H9 (cell line): ENCODE measurements around the gene PHF10. TPM values are rescaled to one million over a fixed set of nuclear protein-coding genes. Genes with fewer than 3 reads are reported as not detected.

Experiments
- DNase-seq: peaks from one replicate; pipeline ENCODE4 v3.0.0-alpha.2; 2017
- H2AFZ ChIP-seq: one replicate; pipeline ENCODE4 v1.6.1; 2013; ENCODE audit warnings: mild to moderate bottlenecking, low read length, control low read depth, moderate library complexity
- H2AK5ac ChIP-seq: 2 replicates; pipeline ENCODE4 v1.6.1; 2013; ENCODE audit warnings: low read length, control low read depth, mixed read lengths; ENCODE audit not compliant: insufficient read length
- H2BK120ac ChIP-seq: one replicate; pipeline ENCODE4 v1.6.1; 2013; ENCODE audit warnings: low read depth, mild to moderate bottlenecking, low read length, control low read depth, inconsistent platforms; ENCODE audit not compliant: poor library complexity, severe bottlenecking
- H2BK12ac ChIP-seq: 2 replicates; pipeline ENCODE4 v1.6.1; 2013; ENCODE audit warnings: low read length, control low read depth, mixed read lengths, low read depth; ENCODE audit not compliant: insufficient read length
- H2BK15ac ChIP-seq: 2 replicates; pipeline ENCODE4 v1.6.1; 2013; ENCODE audit warnings: low read depth, low read length, control low read depth
- H2BK20ac ChIP-seq: one replicate; pipeline ENCODE4 v1.6.1; 2013; ENCODE audit warnings: low read depth, mild to moderate bottlenecking, low read length, control low read depth, inconsistent platforms; ENCODE audit not compliant: poor library complexity, severe bottlenecking
- H2BK5ac ChIP-seq: 2 replicates; pipeline ENCODE4 v1.6.1; 2013; ENCODE audit warnings: low read length, control low read depth, mixed read lengths; ENCODE audit not compliant: insufficient read length
- H3K14ac ChIP-seq: 2 replicates; pipeline ENCODE4 v1.6.1; 2013; ENCODE audit warnings: low read length, control low read depth; ENCODE audit not compliant: insufficient read depth
- H3K18ac ChIP-seq: 2 replicates; pipeline ENCODE4 v1.6.1; 2013; ENCODE audit warnings: low read depth, mild to moderate bottlenecking, mixed read lengths, low read length, control low read depth; ENCODE audit not compliant: insufficient read length
- H3K23ac ChIP-seq: 2 replicates; pipeline ENCODE4 v1.6.1; 2013; ENCODE audit warnings: low read length, control low read depth, mixed read lengths, low read depth; ENCODE audit not compliant: insufficient read length
- H3K23me2 ChIP-seq: 2 replicates; pipeline ENCODE4 v1.6.1; 2013; ENCODE audit warnings: low read depth, mild to moderate bottlenecking, mixed read lengths, low read length, control low read depth; ENCODE audit not compliant: insufficient read length, poor library complexity, severe bottlenecking
- H3K27ac ChIP-seq: 2 replicates; pipeline ENCODE4 v1.5.1; 2013; ENCODE audit warnings: low read length, control low read depth, mixed read lengths, low read depth; ENCODE audit not compliant: insufficient read length
- H3K27me3 ChIP-seq: 2 replicates; pipeline ENCODE4 v1.6.1; 2013; ENCODE audit warnings: low read length, control low read depth, inconsistent platforms; ENCODE audit not compliant: insufficient read depth
- H3K4ac ChIP-seq: 2 replicates; pipeline ENCODE4 v1.6.1; 2013; ENCODE audit warnings: low read depth, mild to moderate bottlenecking, control low read depth, inconsistent platforms, low read length, moderate library complexity
- H3K4me1 ChIP-seq: 2 replicates; pipeline ENCODE4 v1.6.1; 2013; ENCODE audit warnings: low read length, control low read depth, inconsistent platforms; ENCODE audit not compliant: insufficient read depth
- H3K4me2 ChIP-seq: 2 replicates; pipeline ENCODE4 v1.6.1; 2013; ENCODE audit warnings: low read length, control low read depth, mixed read lengths; ENCODE audit not compliant: insufficient read length, insufficient read depth
- H3K56ac ChIP-seq: 2 replicates; pipeline ENCODE4 v1.6.1; 2013; ENCODE audit warnings: low read depth, mild to moderate bottlenecking, mixed read lengths, low read length, control low read depth; ENCODE audit not compliant: insufficient read length
- H3K79me1 ChIP-seq: 2 replicates; pipeline ENCODE4 v1.6.1; 2013; ENCODE audit warnings: low read depth, mild to moderate bottlenecking, moderate library complexity, low read length, control low read depth, inconsistent platforms; ENCODE audit not compliant: insufficient read depth, poor library complexity, severe bottlenecking
- H3K79me2 ChIP-seq: 2 replicates; pipeline ENCODE4 v1.6.1; 2013; ENCODE audit warnings: low read length, control low read depth, inconsistent platforms; ENCODE audit not compliant: insufficient read depth
- H3K9ac ChIP-seq: 2 replicates; pipeline ENCODE4 v1.6.1; 2013; ENCODE audit warnings: low read length, control low read depth, mixed read lengths; ENCODE audit not compliant: insufficient read length; ENCODE audit errors: extremely low read depth
- H3K9me3 ChIP-seq: one replicate; pipeline ENCODE4 v1.6.1; 2013; ENCODE audit warnings: low read depth, low read length, inconsistent platforms; ENCODE audit not compliant: control insufficient read depth
- H3T11ph ChIP-seq: one replicate; pipeline ENCODE4 v1.6.1; 2013; ENCODE audit warnings: mild to moderate bottlenecking, low read length, control low read depth, inconsistent platforms
- H4K20me1 ChIP-seq: one replicate; pipeline ENCODE4 v1.6.1; 2013; ENCODE audit not compliant: control insufficient read depth, insufficient read length, insufficient read depth
- H4K5ac ChIP-seq: 2 replicates; pipeline ENCODE4 v1.6.1; 2013; ENCODE audit warnings: low read depth, mild to moderate bottlenecking, mixed read lengths, low read length, control low read depth; ENCODE audit not compliant: insufficient read length
- H4K8ac ChIP-seq: replicated peaks from 2 replicates; pipeline ENCODE4 v1.6.1; 2013; ENCODE audit warnings: low read length, control low read depth, mixed read lengths, low read depth; ENCODE audit not compliant: insufficient read length
- H4K91ac ChIP-seq: 2 replicates; pipeline ENCODE4 v1.6.1; 2013; ENCODE audit warnings: low read depth, mild to moderate bottlenecking, moderate library complexity, mixed read lengths, low read length, control low read depth; ENCODE audit not compliant: insufficient read length
- H3K27ac Mint-ChIP-seq, 3 experiments: 2 replicates in 2 of 3; 3 replicates in 1 of 3; pipeline ENCODE4 v1.8.0; 2020 to 2021; ENCODE audit warnings: mixed read lengths in 3 of 3, mild to moderate bottlenecking in 1 of 3, moderate library complexity in 1 of 3
- H3K27me3 Mint-ChIP-seq: 2 replicates; pipeline ENCODE4 v1.8.0; 2021; ENCODE audit warnings: low read depth, mild to moderate bottlenecking, moderate library complexity, mixed read lengths
- H3K36me3 Mint-ChIP-seq, 3 experiments: 2 replicates in 2 of 3; 3 replicates in 1 of 3; pipeline ENCODE4 v1.8.0; 2020 to 2021; ENCODE audit warnings: low read depth in 3 of 3, mixed read lengths in 3 of 3; ENCODE audit not compliant: insufficient read depth in 1 of 3
- H3K4me1 Mint-ChIP-seq, 2 experiments: 2 replicates each; pipeline ENCODE4 v1.8.0; 2020; ENCODE audit warnings: mixed read lengths in 2 of 2
- H3K4me3 Mint-ChIP-seq, 2 experiments: 2 replicates in 1 of 2; 3 replicates in 1 of 2; pipeline ENCODE4 v1.8.0; 2020 to 2021; ENCODE audit warnings: mild to moderate bottlenecking in 2 of 2, mixed read lengths in 2 of 2, moderate library complexity in 1 of 2
- H3K9me3 Mint-ChIP-seq, 2 experiments: 2 replicates in 1 of 2; 3 replicates in 1 of 2; pipeline ENCODE4 v1.8.0; 2020; ENCODE audit warnings: mild to moderate bottlenecking in 2 of 2, mixed read lengths in 2 of 2, moderate library complexity in 1 of 2
- WGBS: extraction: QIAGEN DNeasy Blood & Tissue Kit; methylation state at CpG from one replicate; pipeline ENCODE4 v1.1.7; 2013; ENCODE audit warnings: missing lambda C conversion rate, low lambda C conversion rate, mixed read lengths; ENCODE audit not compliant: insufficient read length; ENCODE audit errors: extremely low coverage; 5-methylcytosine and 5-hydroxymethylcytosine counted together
- total RNA-seq: library from RNA; stranded (reverse); gene quantifications from 2 replicates; pipeline ENCODE4 v1.2.1, GENCODE V29; 2021
- TF ChIP-seq, protein P1 (sequence below): fragments of 200-600 bp; sonication (generic); conservative IDR thresholded peaks from 3 replicates; pipeline ENCODE4 v1.8.0; 2021; ENCODE audit warnings: antibody characterized with exemption, mild to moderate bottlenecking

The PHF10 gene
- total RNA-seq, 1 experiment from 2014 or later = 59.0 TPM

DNA sequence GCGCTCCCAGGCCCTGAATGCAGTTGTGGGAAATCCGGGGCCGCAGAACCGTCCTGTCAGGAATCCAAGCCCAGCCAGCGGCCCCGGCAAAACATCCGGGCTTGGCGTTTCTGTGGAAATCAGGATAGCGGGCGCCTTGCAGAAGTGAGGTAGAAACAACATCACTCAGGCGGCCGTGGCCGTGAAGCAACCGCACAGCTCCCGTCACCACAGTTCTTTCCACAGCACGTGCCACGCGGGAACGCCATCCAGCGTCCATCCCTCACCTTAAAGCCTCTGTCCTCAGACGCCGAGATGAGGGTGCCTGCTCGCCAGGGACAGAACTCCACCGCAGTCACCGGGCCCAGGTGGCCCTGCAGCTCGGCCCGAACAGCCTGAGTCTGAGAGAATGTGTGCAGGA, 56.6 kb downstream of the PHF10 start:
- DNase-seq = no peak
- no peaks in the 10 kb centered on the region for H3K27me3 Mint-ChIP-seq
- H3K79me1 ChIP-seq = no peaks in the 10 kb centered on the region
- no peak overlapping the region for H2BK120ac ChIP-seq
- H3K36me3 Mint-ChIP-seq = peaks cover 34 to 85% (median 66%) of the 10 kb centered on the region in 3 experiments
- H2BK15ac ChIP-seq = no peak overlapping the region
- no peaks in the 10 kb centered on the region for H3K23me2 ChIP-seq
- no peak overlapping the region for H4K91ac ChIP-seq
- no peak overlapping the region for H3K9ac ChIP-seq
- H3K27me3 ChIP-seq = no peaks in the 10 kb centered on the region
- no peak overlapping the region for H3K27ac ChIP-seq
- H2AK5ac ChIP-seq = no peak overlapping the region
- H3K14ac ChIP-seq = no peak overlapping the region
- H3K4me2 ChIP-seq = no peak overlapping the region
- no peaks in the 10 kb centered on the region for H4K20me1 ChIP-seq
- no peak overlapping the region for H2AFZ ChIP-seq
- no peak overlapping the region for H4K5ac ChIP-seq
- no CpG with 5 or more reads among the region's 27 CpGs for WGBS
- TF ChIP-seq, protein P1, sequence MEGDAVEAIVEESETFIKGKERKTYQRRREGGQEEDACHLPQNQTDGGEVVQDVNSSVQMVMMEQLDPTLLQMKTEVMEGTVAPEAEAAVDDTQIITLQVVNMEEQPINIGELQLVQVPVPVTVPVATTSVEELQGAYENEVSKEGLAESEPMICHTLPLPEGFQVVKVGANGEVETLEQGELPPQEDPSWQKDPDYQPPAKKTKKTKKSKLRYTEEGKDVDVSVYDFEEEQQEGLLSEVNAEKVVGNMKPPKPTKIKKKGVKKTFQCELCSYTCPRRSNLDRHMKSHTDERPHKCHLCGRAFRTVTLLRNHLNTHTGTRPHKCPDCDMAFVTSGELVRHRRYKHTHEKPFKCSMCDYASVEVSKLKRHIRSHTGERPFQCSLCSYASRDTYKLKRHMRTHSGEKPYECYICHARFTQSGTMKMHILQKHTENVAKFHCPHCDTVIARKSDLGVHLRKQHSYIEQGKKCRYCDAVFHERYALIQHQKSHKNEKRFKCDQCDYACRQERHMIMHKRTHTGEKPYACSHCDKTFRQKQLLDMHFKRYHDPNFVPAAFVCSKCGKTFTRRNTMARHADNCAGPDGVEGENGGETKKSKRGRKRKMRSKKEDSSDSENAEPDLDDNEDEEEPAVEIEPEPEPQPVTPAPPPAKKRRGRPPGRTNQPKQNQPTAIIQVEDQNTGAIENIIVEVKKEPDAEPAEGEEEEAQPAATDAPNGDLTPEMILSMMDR = no peak
- no peaks in the 10 kb centered on the region for H3K4me1 ChIP-seq
- no peak overlapping the region for H3K23ac ChIP-seq
- no peak overlapping the region for H3K18ac ChIP-seq
- no peaks in the 10 kb centered on the region; a peak in 2 of 5 replicates for H3K9me3 Mint-ChIP-seq
- no peak overlapping the region for H4K8ac ChIP-seq
- H2BK20ac ChIP-seq = no peak overlapping the region
- no peak overlapping the region for H3T11ph ChIP-seq
- H3K9me3 ChIP-seq = no peaks in the 10 kb centered on the region
- H2BK5ac ChIP-seq = no peak overlapping the region
- no peak overlapping the region for H3K27ac Mint-ChIP-seq
- H3K56ac ChIP-seq = no peak overlapping the region
- H3K4me1 Mint-ChIP-seq = peaks cover 10 to 11% of the 10 kb centered on the region in 2 experiments
- no peak overlapping the region for H3K4me3 Mint-ChIP-seq
- H3K79me2 ChIP-seq = no peaks in the 10 kb centered on the region
- H2BK12ac ChIP-seq = no peak overlapping the region
- no peak overlapping the region for H3K4ac ChIP-seq
